Measurements from ENCODE around the gene NRP2.

The NRP2 gene

GRCh38 chr2:205730701-205731582, 48.6 kb downstream of the NRP2 start:
- DNase-seq (ENCODE audit: low spot score): no peak

- no peak for DNase-seq (ENCODE audit: low spot score)
Observed at GRCh38 chr2:205731583-205731981, 49.3 kb downstream of the NRP2 start.

GRCh38 chr2:205732314-205732713, 50.0 kb downstream of the NRP2 start:
- no peak for DNase-seq (ENCODE audit: low spot score)

- DNase-seq (ENCODE audit: low spot score): no peak
Observed at GRCh38 chr2:205733082-205733481, 50.8 kb downstream of the NRP2 start.

- DNase-seq (ENCODE audit: low spot score): no peak
Observed at GRCh38 chr2:205733648-205734047, 51.3 kb downstream of the NRP2 start.

GRCh38 chr2:205734436-205735037, 52.2 kb downstream of the NRP2 start:
- DNase-seq (ENCODE audit: low spot score): no peak

- DNase-seq (ENCODE audit: low spot score): no peak
Observed at GRCh38 chr2:205738117-205738968, 56.0 kb downstream of the NRP2 start.

GRCh38 chr2:205739620-205740019, 57.3 kb downstream of the NRP2 start:
- no peak for DNase-seq (ENCODE audit: low spot score)

- no peak for DNase-seq (ENCODE audit: low spot score)
Observed at GRCh38 chr2:205740381-205740780, 58.1 kb downstream of the NRP2 start.

GRCh38 chr2:205741256-205741978, 59.1 kb downstream of the NRP2 start:
- no peak for DNase-seq (ENCODE audit: low spot score)

- no peak for DNase-seq (ENCODE audit: low spot score)
Observed at GRCh38 chr2:205743137-205743536, 60.8 kb downstream of the NRP2 start.

- DNase-seq (ENCODE audit: low spot score): no peak
Observed at GRCh38 chr2:205744074-205744591, 61.8 kb downstream of the NRP2 start.

- no peak for DNase-seq (ENCODE audit: low spot score)
Observed at GRCh38 chr2:205745661-205746419, 63.5 kb downstream of the NRP2 start.

- no peak for DNase-seq (ENCODE audit: low spot score)
Observed at GRCh38 chr2:205746420-205746785, 64.1 kb downstream of the NRP2 start.

GRCh38 chr2:205747829-205748386, 65.6 kb downstream of the NRP2 start:
- no peak for DNase-seq (ENCODE audit: low spot score)

- no peak for DNase-seq (ENCODE audit: low spot score)
Observed at GRCh38 chr2:205748639-205749038, 66.3 kb downstream of the NRP2 start.

- DNase-seq (ENCODE audit: low spot score): no peak
Observed at GRCh38 chr2:205749078-205749477, 66.8 kb downstream of the NRP2 start.

GRCh38 chr2:205750797-205751196, 68.5 kb downstream of the NRP2 start:
- no peak for DNase-seq (ENCODE audit: low spot score)

- no peak for DNase-seq (ENCODE audit: low spot score)
Observed at GRCh38 chr2:205751569-205752031, 69.3 kb downstream of the NRP2 start.

GRCh38 chr2:205752296-205752820, 70.1 kb downstream of the NRP2 start:
- DNase-seq (ENCODE audit: low spot score): no peak
